SK-N-SH (cell line): ENCODE data around the gene PRKAR1A. TPM values are rescaled to one million over a fixed set of nuclear protein-coding genes. Genes with fewer than 3 reads are reported as not detected.

ENCODE experiments used
- CTCF ChIA-PET: fragments of 300-600, 350-600 bp; formaldehyde crosslinking; extraction: SDS; loops from one replicate; lab custom pipeline; 2021; lab: Yijun Ruan, JAX
- POLR2A ChIA-PET: fragments of 350-600 bp; sonication (Branson Sonifier 250); formaldehyde crosslinking; extraction: SDS; loops from one replicate; lab custom pipeline; 2020; ENCODE audit warnings: antibody characterized with exemption, inconsistent platforms; lab: Yijun Ruan, JAX
- DNase-seq: peaks from one replicate; pipeline ENCODE4 v3.0.0; 2012
- H2AFZ ChIP-seq: fragments of 200-600 bp; sonication (generic); 2 replicates; pipeline ENCODE4 v1.8.1; 2016; ENCODE audit warnings: antibody characterized with exemption, mild to moderate bottlenecking, low read depth
- H3F3A ChIP-seq: fragments of 200-600 bp; sonication (generic); replicated peaks from 2 replicates; pipeline ENCODE3; 2016; ENCODE audit warnings: antibody characterized with exemption, mild to moderate bottlenecking; ENCODE audit not compliant: insufficient read depth
- H3K27ac ChIP-seq, 2 experiments: fragments of 200-500 bp in 1 of 2; fragments of 200-600 bp in 1 of 2; sonication (Bioruptor generic) in 1 of 2; sonication (generic), shearing (Covaris generic) in 1 of 2; 2 replicates each; pipeline versions ENCODE4 v1.5.1 to v1.6.1; 2014 to 2016; ENCODE audit warnings: low read depth in 2 of 2, inconsistent platforms in 1 of 2, low read length in 1 of 2, mild to moderate bottlenecking in 1 of 2, mixed read lengths in 1 of 2
- H3K27me3 ChIP-seq: fragments of 200-600 bp; sonication (generic), shearing (Covaris generic); 2 replicates; pipeline ENCODE4 v1.6.1; 2016; ENCODE audit warnings: mixed run types; ENCODE audit not compliant: insufficient read depth
- H3K36me3 ChIP-seq, 2 experiments: fragments of 200-500 bp in 1 of 2; fragments of 200-600 bp in 1 of 2; sonication (Bioruptor generic) in 1 of 2; sonication (generic) in 1 of 2; replicated peaks in 1 of 2; 2 replicates each; pipeline versions ENCODE3 to v1.5.1; 2014 to 2016; ENCODE audit warnings: low read length in 1 of 2, mild to moderate bottlenecking in 1 of 2; ENCODE audit not compliant: insufficient read depth in 2 of 2, control insufficient read depth in 1 of 2
- H3K4me1 ChIP-seq, 2 experiments: fragments of 200-500 bp in 1 of 2; fragments of 200-600 bp in 1 of 2; sonication (Bioruptor generic) in 1 of 2; sonication (generic), shearing (Covaris generic) in 1 of 2; 2 replicates each; pipeline versions ENCODE4 v1.5.1 to v1.6.1; 2014 to 2016; ENCODE audit warnings: low read depth in 1 of 2, low read length in 1 of 2, mixed run types in 1 of 2; ENCODE audit not compliant: insufficient read depth in 2 of 2, control insufficient read depth in 1 of 2
- H3K4me2 ChIP-seq: fragments of 200-600 bp; sonication (generic), shearing (Covaris generic); 2 replicates; pipeline ENCODE4 v1.6.1; 2017; ENCODE audit warnings: mixed run types
- H3K4me3 ChIP-seq, 2 experiments: fragments of 200-500 bp in 1 of 2; fragments of 200-600 bp in 1 of 2; sonication (Bioruptor generic) in 1 of 2; sonication (generic), shearing (Covaris generic) in 1 of 2; 2 replicates each; pipeline versions ENCODE4 v1.5.1 to v1.8.1; 2014 to 2016; ENCODE audit warnings: low read depth in 2 of 2, inconsistent platforms in 1 of 2, low read length in 1 of 2, mild to moderate bottlenecking in 1 of 2, mixed read lengths in 1 of 2, moderate library complexity in 1 of 2
- H3K79me2 ChIP-seq: fragments of 200-600 bp; sonication (generic); 2 replicates; pipeline ENCODE4 v1.8.1; 2017; ENCODE audit warnings: mild to moderate bottlenecking; ENCODE audit not compliant: insufficient read depth
- H3K9ac ChIP-seq: fragments of 200-600 bp; sonication (generic); 2 replicates; pipeline ENCODE4 v1.6.1; 2017; ENCODE audit warnings: mixed run types
- H3K9me2 ChIP-seq: fragments of 200-600 bp; sonication (generic); 2 replicates; pipeline ENCODE4 v1.6.1; 2017; ENCODE audit warnings: mixed run types
- H3K9me3 ChIP-seq: fragments of 200-600 bp; sonication (generic); 2 replicates; pipeline ENCODE4 v1.6.1; 2017; ENCODE audit warnings: mixed run types, mild to moderate bottlenecking, moderate library complexity
- H4K20me1 ChIP-seq: fragments of 200-600 bp; sonication (generic); 2 replicates; pipeline ENCODE4 v1.6.1; 2017; ENCODE audit warnings: mild to moderate bottlenecking, mixed run types; ENCODE audit not compliant: insufficient read depth
- ELF1 ChIP-seq: IDR thresholded peaks from 2 replicates; pipeline ENCODE4 v1.4.0; 2012
- EP300 ChIP-seq, 2 experiments: IDR thresholded peaks; 2 replicates each; pipeline versions ENCODE4 v1.4.0 to v1.6.1; 2012; ENCODE audit warnings: borderline replicate concordance in 1 of 2, low read depth in 1 of 2, low read length in 1 of 2
- FOXM1 ChIP-seq: IDR thresholded peaks from 2 replicates; pipeline ENCODE4 v1.4.0; 2012; ENCODE audit warnings: low read depth, mild to moderate bottlenecking
- GABPA ChIP-seq: IDR thresholded peaks from 2 replicates; pipeline ENCODE4 v1.4.0; 2012; ENCODE audit warnings: low read depth, mild to moderate bottlenecking
- NFIC ChIP-seq: IDR thresholded peaks from 2 replicates; pipeline ENCODE4 v1.4.0; 2012; ENCODE audit warnings: borderline replicate concordance
- RAD21 ChIP-seq: IDR thresholded peaks from 2 replicates; pipeline ENCODE4 v1.6.1; 2012; ENCODE audit warnings: mild to moderate bottlenecking, low read length
- RCOR1 ChIP-seq: fragments of 150-350 bp; IDR thresholded peaks from 2 replicates; pipeline ENCODE4 v1.6.1; 2017; ENCODE audit warnings: antibody characterized with exemption, low read length
- RXRA ChIP-seq: IDR thresholded peaks from 2 replicates; pipeline ENCODE4 v1.4.0; 2012; ENCODE audit warnings: low read depth, mild to moderate bottlenecking, borderline replicate concordance
- SIN3A ChIP-seq: IDR thresholded peaks from 2 replicates; pipeline ENCODE4 v1.6.1; 2012; ENCODE audit warnings: low read depth, mild to moderate bottlenecking, low read length, moderate library complexity, borderline replicate concordance
- TCF12 ChIP-seq: IDR thresholded peaks from 2 replicates; pipeline ENCODE4 v1.4.0; 2012
- TEAD4 ChIP-seq: IDR thresholded peaks from 2 replicates; pipeline ENCODE4 v1.4.0; 2012; ENCODE audit warnings: mild to moderate bottlenecking, borderline replicate concordance; ENCODE audit not compliant: insufficient read depth
- YY1 ChIP-seq: IDR thresholded peaks from 2 replicates; pipeline ENCODE4 v1.4.0; 2012; ENCODE audit warnings: low read depth, mild to moderate bottlenecking
- WGBS: methylation state at CpG from one replicate; pipeline ENCODE4 v1.1.6; 2017; ENCODE audit warnings: low lambda C conversion rate; 5-methylcytosine and 5-hydroxymethylcytosine counted together
- polyA plus RNA-seq, 3 experiments: library from polyadenylated mRNA; depleted of rRNA; stranded (reverse); fragments of >200 nt; gene quantifications; 2 replicates each; pipeline ENCODE4 v1.2.3, GENCODE V29; 2012
- TF ChIP-seq, protein P1 (sequence below): fragments of 150-350 bp; IDR thresholded peaks from 2 replicates; pipeline ENCODE4 v1.6.1; 2017; ENCODE audit warnings: antibody characterized with exemption, low read length, low read depth, borderline replicate concordance
- TF ChIP-seq, protein P2 (sequence below): IDR thresholded peaks from 2 replicates; pipeline ENCODE4 v1.4.0; 2012; ENCODE audit warnings: low read depth, borderline replicate concordance
- TF ChIP-seq, protein P3 (sequence below): fragments of 200-600 bp; sonication (generic); IDR thresholded peaks from 2 replicates; pipeline ENCODE4 v1.6.1; 2017; ENCODE audit warnings: antibody characterized with exemption, mild to moderate bottlenecking, moderate library complexity
- TF ChIP-seq, protein P4 (sequence below): IDR thresholded peaks from 2 replicates; pipeline ENCODE4 v1.4.0; 2012; ENCODE audit warnings: low read depth
- TF ChIP-seq, protein P5 (sequence below): IDR thresholded peaks from 2 replicates; pipeline ENCODE4 v1.4.0; 2012; ENCODE audit warnings: low read depth, borderline replicate concordance
- TF ChIP-seq, protein P6 (sequence below): IDR thresholded peaks from 2 replicates; pipeline ENCODE4; 2012

Gene PRKAR1A
- polyA plus RNA-seq, 1 of the 3 experiments (the other 2 are of a cell fraction) = 195 TPM

DNA sequence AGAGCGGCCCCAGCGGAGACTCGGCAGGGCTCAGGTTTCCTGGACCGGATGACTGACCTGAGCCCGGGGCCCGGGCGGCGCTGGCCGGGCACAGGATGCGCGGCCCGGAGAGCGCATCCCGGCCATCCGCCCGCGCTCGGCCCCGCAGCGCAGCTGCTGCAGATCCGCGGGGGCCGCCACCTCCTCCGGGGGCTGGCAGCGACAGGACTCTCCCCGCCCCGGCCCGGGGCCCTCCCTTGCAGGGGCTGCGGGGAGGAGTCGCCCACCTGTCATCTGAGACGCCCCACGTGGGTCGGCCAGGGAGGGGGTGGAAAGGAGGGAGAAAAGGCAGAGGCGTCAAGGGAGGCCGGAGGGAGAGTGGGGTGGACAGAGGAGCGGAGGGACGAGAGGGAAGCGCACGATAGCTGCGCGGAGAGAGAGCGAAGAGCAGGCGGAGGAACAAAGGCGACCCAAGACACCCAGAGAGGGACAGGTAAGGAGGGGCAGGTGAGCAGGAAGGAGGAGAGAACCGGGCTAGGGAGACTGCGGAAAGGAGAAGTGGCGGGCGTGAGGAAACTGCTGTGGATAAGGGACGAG lies 471 bp upstream of the PRKAR1A start (continued):
- TF ChIP-seq, protein P1, sequence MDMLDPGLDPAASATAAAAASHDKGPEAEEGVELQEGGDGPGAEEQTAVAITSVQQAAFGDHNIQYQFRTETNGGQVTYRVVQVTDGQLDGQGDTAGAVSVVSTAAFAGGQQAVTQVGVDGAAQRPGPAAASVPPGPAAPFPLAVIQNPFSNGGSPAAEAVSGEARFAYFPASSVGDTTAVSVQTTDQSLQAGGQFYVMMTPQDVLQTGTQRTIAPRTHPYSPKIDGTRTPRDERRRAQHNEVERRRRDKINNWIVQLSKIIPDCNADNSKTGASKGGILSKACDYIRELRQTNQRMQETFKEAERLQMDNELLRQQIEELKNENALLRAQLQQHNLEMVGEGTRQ = peak; percentile 51
- TF ChIP-seq, protein P2, sequence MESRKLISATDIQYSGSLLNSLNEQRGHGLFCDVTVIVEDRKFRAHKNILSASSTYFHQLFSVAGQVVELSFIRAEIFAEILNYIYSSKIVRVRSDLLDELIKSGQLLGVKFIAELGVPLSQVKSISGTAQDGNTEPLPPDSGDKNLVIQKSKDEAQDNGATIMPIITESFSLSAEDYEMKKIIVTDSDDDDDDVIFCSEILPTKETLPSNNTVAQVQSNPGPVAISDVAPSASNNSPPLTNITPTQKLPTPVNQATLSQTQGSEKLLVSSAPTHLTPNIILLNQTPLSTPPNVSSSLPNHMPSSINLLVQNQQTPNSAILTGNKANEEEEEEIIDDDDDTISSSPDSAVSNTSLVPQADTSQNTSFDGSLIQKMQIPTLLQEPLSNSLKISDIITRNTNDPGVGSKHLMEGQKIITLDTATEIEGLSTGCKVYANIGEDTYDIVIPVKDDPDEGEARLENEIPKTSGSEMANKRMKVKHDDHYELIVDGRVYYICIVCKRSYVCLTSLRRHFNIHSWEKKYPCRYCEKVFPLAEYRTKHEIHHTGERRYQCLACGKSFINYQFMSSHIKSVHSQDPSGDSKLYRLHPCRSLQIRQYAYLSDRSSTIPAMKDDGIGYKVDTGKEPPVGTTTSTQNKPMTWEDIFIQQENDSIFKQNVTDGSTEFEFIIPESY = no peak
- TF ChIP-seq RCOR1 = no peak; the same call in 1 of the 2 replicates
- peak; percentile 47; the same call in 1 of the 2 replicates for TF ChIP-seq TCF12
- TF ChIP-seq EP300 (IDR thresholded peaks at IDR 0.05; ENCODE audit: borderline replicate concordance in 1 of 2, low read depth in 1 of 2, low read length in 1 of 2) = no peak
- no peak for TF ChIP-seq NFIC

DNA sequence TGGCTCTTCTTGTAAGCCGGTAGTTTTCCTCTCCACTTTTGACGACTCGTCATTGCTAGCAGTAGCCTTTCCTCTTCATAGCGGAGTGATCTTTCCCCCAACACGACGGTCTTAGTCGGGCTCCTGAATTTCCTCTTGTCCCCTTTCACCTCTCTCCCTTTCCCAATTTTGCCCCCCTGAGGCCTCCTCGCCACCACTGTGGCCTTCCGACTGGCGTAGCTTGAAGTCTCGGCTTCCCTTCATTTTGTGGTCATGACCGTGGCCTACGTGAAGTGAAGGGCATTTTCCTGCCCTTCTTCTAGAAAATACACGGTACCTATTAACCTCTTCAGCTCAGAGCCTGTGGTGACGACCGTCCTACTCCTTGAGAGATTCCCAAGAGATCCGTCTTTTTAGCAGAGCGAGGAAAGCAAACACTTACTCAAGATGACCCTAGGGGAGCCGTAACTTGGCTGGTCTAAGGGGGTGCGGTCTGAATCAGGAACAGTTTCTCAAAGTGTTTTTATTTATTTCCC lies 787 bp downstream of the PRKAR1A start:
- Histone ChIP-seq H3K9ac (peak overlapping the region; percentile 92), H3K9me3 (no peaks in the 10 kb centered on the region), H3K9me2 (no peaks in the 10 kb centered on the region), H3K27me3 (no peaks in the 10 kb centered on the region), H3K36me3 (peaks cover 30% of the 10 kb centered on the region in 2 experiments), H3K27ac (peak overlapping the region; percentile 97 to 98), H4K20me1 (peaks cover 46% of the 10 kb centered on the region), H3F3A (peaks cover 10% of the 10 kb centered on the region), H3K79me2 (peaks cover 58% of the 10 kb centered on the region), H3K4me1 (peaks cover 17 to 27% of the 10 kb centered on the region in 2 experiments; a peak in 2 of 4 replicates), H2AFZ (peak overlapping the region; percentile 98; the same call in 1 of the 2 replicates), H3K4me2 (peak overlapping the region; percentile 96), H3K4me3 (peak overlapping the region; percentile 78 to 98)
- 1% methylated on average over 20 of the region's 20 CpGs for WGBS
- peak; percentile 41 for DNase-seq
- CTCF ChIA-PET = interaction anchor here (1.4 to 1.6 kb wide), 2 partner anchors 47 to 248 kb away, joined by 3 to 7 read pairs; no protein-coding TSS in a partner anchor
- POLR2A ChIA-PET = interaction anchor here (0.6 to 0.9 kb wide), 3 partner anchors 13 to 63 kb away, joined by 3 to 4 read pairs (median 4); no protein-coding TSS in a partner anchor
- TF ChIP-seq, protein P3, sequence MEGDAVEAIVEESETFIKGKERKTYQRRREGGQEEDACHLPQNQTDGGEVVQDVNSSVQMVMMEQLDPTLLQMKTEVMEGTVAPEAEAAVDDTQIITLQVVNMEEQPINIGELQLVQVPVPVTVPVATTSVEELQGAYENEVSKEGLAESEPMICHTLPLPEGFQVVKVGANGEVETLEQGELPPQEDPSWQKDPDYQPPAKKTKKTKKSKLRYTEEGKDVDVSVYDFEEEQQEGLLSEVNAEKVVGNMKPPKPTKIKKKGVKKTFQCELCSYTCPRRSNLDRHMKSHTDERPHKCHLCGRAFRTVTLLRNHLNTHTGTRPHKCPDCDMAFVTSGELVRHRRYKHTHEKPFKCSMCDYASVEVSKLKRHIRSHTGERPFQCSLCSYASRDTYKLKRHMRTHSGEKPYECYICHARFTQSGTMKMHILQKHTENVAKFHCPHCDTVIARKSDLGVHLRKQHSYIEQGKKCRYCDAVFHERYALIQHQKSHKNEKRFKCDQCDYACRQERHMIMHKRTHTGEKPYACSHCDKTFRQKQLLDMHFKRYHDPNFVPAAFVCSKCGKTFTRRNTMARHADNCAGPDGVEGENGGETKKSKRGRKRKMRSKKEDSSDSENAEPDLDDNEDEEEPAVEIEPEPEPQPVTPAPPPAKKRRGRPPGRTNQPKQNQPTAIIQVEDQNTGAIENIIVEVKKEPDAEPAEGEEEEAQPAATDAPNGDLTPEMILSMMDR = no peak; the same call in 1 of the 2 replicates
- TF ChIP-seq FOXM1 (no peak), RXRA (no peak), GABPA (no peak), ELF1 (no peak), TEAD4 (no peak), YY1 (no peak), RAD21 (no peak), RCOR1 (no peak), SIN3A (no peak)
- TF ChIP-seq, protein P4, sequence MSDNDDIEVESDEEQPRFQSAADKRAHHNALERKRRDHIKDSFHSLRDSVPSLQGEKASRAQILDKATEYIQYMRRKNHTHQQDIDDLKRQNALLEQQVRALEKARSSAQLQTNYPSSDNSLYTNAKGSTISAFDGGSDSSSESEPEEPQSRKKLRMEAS = no peak; the same call in 1 of the 2 replicates
- TF ChIP-seq, protein P5, sequence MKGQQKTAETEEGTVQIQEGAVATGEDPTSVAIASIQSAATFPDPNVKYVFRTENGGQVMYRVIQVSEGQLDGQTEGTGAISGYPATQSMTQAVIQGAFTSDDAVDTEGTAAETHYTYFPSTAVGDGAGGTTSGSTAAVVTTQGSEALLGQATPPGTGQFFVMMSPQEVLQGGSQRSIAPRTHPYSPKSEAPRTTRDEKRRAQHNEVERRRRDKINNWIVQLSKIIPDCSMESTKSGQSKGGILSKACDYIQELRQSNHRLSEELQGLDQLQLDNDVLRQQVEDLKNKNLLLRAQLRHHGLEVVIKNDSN = no peak
- TF ChIP-seq, protein P6, sequence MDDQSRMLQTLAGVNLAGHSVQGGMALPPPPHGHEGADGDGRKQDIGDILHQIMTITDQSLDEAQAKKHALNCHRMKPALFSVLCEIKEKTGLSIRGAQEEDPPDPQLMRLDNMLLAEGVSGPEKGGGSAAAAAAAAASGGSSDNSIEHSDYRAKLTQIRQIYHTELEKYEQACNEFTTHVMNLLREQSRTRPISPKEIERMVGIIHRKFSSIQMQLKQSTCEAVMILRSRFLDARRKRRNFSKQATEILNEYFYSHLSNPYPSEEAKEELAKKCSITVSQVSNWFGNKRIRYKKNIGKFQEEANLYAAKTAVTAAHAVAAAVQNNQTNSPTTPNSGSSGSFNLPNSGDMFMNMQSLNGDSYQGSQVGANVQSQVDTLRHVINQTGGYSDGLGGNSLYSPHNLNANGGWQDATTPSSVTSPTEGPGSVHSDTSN = no peak
